Suppressor macrophage (primary cell): Measurements from ENCODE around the gene NOVA2.
A peak's percentile ranks its signal among the peaks of the same experiment; 100 is the strongest.
"Not testable (repeated sequence)": the region's sequence is repeated elsewhere in the genome, so short reads cannot be mapped to it uniquely, and the experiment has no call there.

Source experiments
- DNase-seq, 4 experiments: peaks; one replicate each; pipeline ENCODE4 v3.0.0-alpha.2; 2020 to 2022

Gene NOVA2

DNA sequence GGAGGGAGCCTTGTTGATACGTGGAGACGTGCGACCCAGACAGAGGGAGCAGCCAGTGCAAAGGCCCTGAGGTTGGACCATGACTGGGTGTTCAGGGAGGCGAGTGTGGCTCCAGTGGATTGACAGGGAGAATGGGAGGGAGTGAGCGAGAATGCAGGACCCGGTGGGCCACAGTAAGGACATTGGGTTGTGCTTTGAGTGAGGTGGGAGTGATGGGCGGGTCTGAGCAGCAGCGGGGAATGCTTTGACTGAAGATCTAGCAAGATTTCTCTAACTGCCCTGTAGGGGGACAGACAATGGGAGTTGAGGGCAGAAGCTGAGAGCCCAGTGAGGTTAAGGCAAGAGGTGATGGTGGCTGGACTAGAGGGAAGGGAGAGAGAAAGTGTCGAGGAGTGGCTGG, 51.4 kb downstream of the NOVA2 start:
- peak in 2 of 4 experiments; percentile 11 to 22 for DNase-seq

- DNase-seq = no peak
Observed at GRCh38 chr19:45920458-45920857, 53.2 kb downstream of the NOVA2 start.

DNA sequence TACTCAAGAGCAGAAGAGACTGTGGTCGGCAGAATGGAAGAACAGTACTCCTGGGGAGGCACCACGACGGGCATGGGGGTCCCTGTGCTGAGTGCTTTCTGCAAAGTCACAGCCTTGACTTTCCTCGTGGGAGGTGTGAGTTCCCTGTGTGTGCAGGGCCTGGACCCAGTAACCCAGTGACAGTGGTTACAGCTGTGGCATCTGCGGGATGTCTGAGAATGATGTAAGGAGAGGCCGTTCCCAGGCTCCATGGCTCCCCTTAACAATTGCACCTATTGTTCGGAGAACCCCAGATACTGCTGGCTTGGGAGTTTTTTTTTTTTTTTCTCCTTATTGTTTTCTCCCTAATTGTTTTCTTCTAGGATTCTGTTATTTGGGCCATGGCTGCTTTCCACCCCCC, 54.0 kb downstream of the NOVA2 start:
- no peak for DNase-seq

GRCh38 chr19:45918721-45919120, 54.9 kb downstream of the NOVA2 start:
- no peak for DNase-seq

GRCh38 chr19:45917421-45918091, 56.1 kb downstream of the NOVA2 start:
- no peak for DNase-seq

DNA sequence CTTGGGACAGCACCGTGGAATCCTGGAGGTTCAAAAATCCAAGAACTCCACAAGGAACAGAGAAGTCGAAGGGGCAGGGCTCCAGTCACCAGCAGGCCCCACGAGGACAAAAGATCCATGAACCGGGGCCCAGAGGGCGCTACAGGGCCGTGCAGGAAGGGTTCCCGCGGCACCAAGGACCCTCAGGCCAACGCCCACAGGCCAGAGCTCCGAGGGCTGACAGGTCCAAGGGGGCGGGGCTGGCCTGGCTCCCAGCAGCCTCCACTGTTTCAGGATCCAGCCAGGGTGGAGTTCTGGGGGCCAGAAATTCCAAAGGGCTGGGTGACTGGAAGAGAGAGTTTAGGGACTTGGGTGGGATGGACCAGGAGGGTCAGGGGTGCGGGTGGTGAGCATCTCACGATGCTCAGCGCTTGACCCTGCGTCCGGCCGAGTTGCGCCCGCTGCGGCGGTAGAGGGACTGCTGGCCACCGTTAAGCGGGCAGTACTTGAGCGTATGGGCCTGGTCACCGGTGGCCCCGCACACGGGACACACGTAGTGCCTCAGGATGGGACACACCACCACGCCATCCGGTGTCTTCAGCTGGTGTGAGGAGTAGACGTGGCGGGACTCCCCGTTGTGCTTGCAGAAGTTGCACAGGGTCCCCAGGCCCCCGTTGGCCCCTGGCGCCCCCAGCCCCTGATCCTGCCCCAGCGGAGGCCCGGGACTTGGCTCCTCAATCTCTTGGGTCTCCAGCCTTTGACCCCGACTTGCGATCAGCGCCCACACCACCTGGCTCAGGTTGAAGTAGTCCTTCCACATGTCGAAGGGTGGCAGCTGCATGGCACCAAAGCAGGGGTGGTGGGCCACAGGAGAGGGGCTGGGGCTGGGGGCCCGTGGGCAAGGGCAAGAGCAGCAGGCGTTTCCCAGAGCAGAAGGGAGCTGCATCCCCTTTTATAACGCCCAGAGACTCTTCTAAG, 59.5 kb downstream of the NOVA2 start, which contains the start of gene NANOS2:
Gene NANOS2 (minus strand): TSS at position 905 of the 957 bp plus-strand sequence. CDS start 85 bp downstream, at position 820.
- DNase-seq = peak in 1 of 4 experiments; percentile 14

DNA sequence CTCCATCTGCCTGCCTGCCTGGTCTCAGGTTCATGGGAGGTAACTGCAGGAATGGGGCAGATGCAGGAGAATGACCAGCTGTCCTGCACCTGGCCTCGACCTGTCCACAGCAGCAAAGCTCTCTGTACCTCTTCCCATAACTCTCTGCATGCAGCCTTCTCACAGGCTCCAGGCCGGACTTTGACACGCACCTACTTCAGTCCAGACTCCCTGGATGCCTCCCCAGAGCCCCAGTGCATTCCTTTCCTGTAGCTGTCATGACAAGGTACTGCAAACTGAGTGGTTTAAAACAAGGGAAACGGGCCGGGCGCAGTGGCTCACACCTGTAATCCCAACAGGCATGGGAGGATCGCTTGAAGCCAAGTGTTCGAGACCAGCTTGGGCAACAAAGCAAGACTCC, 62.4 kb downstream of the NOVA2 start:
- DNase-seq = no peak

- DNase-seq = no peak
Observed at GRCh38 chr19:45908956-45909355, 64.7 kb downstream of the NOVA2 start.

GRCh38 chr19:45906221-45906620, 67.4 kb downstream of the NOVA2 start:
- peak; percentile 28 to 70 (median 62) for DNase-seq

- no peak for DNase-seq
Observed at GRCh38 chr19:45905011-45905410, 68.7 kb downstream of the NOVA2 start.

DNA sequence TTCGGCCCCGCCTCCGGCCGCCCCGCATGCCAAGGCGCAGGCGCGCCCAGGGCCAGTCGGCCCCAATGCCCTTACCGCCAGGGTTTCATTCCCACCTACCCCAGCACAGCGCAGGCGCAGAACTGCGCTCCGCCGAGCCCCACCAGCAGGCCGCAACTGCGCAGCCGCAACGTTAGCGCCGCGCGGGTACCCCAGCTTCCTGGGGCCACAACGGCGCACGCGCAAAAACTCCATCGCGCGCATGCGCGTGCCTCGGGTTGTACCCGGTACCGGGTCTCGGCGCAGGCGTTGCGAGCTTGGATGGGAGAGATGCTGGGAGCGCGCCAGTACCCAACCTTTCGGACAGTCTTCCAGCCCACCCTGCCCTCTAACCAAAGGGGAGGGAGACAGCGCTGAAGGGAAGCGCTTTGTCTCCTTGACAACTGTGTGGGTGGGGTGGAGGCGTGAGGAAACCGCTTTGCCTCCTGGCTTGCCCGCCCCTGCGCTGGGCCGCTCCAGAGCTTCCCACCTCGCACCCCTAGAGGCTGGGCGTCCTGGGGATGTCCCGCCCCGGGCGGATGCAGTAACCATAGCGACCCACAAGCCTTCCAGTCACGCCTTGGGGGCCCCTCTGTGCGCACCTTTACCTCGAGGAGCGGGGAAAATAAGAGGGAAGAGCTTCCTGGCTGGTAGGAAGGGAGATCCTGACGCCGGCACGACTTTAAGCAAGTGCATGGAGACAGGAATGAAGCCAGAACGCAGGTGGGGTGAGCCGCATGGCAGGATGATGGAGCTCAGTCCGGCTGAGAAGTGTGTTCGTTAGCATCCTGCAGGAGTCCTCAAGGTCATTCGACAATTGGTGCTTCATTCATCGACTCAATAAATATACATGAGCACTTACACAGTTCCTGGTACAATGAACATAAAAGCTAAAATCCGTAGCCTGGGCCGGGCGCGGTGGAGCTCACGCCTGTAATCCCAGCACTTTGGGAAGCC, 70.7 kb downstream of the NOVA2 start:
- DNase-seq = peak; percentile 99 to 100 (median 100)

GRCh38 chr19:45901912-45902650, 71.6 kb downstream of the NOVA2 start, which contains the start of gene MYPOP:
MYPOP (minus strand) TSS chr19:45902613; CDS start chr19:45901773, 840 bp downstream.
- peak in 2 of 4 experiments; percentile 13 to 18 for DNase-seq

DNA sequence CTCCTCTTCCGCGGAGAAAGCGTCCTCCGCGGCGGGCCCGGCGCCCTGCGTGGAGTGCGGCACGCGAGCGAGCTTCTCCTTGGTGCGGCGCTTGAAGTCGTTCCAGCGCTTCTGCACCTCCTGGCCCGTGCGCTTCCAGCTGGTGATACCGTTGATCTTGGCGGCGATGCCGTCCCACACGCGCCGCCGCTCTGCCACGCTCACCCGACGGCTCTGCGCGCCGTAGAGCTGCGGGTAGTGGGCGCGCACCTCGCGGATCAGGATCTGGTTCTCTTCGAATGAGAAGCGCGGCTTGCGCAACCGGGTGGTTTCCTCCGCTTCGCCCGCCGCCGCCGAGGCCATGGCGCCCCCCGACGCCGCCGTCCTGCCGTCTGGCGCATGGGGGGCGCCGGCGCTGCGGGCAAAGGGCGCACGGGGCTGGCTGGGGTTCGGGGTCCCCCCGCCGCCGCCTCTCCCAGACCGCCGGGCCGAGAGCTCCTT, 72.2 kb downstream of the NOVA2 start:
- DNase-seq = peak; percentile 31 to 78 (median 58)

DNA sequence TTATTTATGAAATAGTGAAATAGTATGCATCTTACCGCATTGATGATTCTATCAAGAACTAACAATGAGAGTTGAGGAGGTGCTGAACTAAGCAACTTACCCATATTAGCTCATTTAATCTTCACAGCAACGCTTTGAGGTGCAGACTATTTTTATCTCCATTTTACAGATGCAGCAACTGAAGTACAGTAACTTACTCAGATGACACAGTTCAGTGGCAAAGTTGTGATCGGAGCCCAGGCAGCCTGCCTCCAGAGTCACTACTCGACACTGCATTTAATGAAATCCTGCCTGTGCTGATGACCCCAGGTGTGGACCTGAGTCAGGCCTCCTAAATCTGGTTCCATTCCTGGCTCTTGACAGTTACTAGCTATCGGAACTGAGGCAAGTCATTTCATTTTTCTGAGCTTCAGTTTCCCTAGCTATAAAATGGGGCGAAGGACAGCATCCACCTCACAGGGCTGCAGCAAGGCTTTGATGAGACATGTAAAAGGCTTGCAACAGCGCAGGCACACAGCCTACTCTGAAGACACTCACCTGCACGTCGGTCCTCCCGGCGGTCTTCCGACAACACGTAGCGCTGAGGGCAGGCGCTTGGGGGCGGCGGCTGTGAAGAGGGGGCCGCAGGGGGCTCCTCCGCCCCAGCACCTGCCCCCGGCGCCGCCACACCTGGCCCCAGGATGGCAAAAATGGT, 72.8 kb downstream of the NOVA2 start:
- no peak for DNase-seq

DNA sequence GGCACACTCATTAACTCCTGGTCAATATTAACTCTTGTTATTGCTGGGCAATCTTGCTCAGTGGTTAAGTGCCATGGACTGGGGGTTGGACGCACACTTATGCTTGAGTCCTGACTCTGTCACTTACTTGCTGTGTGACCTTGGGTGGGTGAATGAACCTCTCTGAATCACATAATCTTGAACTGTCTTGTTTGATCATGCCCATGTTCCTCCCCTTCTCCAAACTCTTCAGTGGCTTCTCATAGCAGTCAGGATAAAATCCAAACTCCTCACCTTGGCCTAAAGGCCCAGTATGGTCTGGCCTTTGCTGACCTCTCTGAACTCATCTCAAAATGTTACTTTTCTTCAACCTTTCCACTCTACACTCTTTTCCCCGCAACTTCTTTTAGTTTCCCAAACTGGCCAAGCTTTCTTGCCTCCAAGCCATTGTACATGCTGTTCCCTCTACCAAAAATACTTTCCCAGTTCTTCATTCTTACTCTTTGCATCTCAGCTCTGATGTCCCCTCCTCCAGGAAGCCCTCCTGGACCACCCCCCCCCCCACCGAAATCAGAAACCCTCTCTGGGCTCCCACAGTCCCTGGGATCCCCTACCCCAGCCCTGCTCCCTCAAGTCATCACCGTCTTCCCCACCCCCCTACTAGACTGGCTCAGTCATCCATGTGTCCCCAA, 73.6 kb downstream of the NOVA2 start:
- no peak for DNase-seq

GRCh38 chr19:45899253-45899652, 74.4 kb downstream of the NOVA2 start:
- no peak for DNase-seq

DNA sequence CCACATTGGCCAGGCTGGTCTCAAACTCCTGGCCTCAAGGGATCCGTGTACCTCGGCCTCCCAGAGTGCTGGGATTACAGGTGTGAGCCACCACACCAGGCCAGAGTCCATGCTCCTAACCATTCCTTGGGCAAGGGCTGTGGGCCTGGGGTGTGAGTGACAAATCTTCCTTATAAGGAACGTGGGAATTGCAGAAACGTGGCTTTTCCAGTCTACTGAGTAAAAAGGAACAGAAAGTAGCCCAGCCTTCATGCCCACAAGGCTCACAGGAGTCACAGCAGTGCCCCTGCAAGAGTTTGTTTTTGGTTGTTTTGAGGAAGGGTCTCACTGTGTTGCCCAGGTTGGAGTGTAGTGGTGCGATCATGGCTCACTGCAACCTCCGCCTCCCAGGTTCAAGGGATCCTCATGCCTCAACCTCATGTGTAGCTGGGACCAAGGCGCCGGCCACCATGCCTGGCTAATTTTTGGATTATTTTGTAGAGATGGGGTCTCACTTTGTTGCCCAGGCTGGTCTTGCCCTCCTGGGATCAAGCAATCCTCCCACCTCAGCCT, 76.3 kb downstream of the NOVA2 start:
- peak; percentile 16 to 52 (median 30) for DNase-seq

DNA sequence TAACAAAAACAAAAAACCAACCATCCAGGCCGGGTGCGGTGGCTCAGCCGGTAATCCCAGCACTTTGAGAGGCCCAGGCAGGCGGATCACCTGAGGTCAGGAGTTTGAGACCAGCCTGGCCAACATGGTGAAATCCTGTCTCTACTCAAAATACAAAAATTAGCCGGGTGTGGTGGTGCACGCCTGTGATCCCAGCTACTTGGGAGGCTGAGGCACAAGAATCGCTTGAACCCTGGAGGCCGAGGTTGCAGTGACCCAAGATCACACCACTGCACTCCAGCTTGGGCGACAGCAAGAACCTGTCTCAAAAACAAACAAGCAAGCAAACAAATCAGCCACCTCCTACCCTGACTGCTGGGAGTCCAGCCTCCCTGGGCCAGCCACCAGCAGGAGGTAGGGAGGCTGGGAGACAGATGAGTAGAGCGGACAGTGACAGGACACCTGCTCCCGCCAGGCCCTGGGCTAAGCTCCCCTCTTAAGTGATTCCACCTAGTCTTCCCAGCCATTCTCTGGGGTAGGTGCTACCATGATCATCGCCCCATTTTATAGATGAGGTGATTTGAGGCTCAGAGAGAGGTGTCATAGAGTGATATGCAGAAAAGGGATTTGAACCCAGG, 77.6 kb downstream of the NOVA2 start:
- not testable (repeated sequence) for DNase-seq

DNA sequence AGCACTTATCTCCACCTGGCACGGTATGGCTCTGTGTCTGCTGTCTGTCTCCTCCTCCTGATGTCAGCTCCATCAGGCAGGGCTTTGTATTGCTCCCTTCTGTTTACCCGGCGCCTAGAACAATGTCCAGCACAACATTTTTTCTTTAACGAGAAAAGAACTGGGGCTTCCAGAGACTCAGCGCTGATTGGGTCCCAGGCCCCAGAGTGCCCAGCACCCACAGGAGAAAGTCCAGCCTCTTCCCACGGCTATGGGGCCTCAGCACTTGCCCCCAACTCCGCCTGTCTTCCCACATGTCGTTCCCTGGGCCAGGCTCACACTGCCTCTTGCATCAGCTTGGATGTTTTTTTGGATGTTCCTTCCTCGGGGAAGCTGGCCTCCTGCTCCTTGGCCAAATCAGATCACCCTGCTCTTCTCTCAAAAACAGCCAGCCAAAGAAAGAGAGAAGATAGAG, 78.1 kb downstream of the NOVA2 start:
- DNase-seq = no peak
